ENCODE data around the gene ENAH. TPM values are rescaled to one million over a fixed set of nuclear protein-coding genes. Genes with fewer than 3 reads are reported as not detected.

Gene ENAH
- total RNA-seq, 1 donor from 2014 or later, result 258 TPM

GRCh38 chr1:225603538-225604354 is 49.2 kb downstream of the ENAH start:
- DNase-seq (ENCODE audit: low spot score), result no peak

DNA sequence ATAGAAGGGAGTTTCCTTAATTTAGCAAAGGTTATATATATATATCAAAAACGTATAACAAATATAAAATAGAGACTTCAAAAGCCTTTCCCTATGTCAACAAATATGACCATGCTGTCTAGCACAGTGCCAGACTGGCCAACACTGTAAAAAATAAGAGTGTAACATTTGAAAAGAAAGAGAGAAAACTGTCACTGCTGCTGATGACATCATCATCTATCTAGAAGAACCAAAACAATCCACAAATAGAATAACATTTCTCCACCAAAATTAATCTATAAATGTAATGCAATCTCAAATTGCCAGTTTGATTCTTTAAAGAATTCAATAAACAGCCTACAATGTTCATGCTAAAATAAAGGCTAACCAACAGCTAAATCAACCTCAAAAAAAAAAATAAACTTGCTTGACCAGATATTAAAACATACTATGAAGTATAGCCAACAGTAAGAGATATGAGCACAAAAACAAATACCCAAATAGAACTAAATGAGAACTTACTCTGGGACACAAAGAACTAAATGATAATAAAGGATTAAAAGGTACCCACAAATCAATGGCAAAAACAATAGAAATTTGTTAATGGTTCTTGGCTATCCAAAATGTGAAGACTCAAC is 50.2 kb downstream of the ENAH start:
- no peak for DNase-seq (ENCODE audit: low spot score)

GRCh38 chr1:225601902-225602589 is 50.9 kb downstream of the ENAH start:
- no peak for DNase-seq (ENCODE audit: low spot score)

DNA sequence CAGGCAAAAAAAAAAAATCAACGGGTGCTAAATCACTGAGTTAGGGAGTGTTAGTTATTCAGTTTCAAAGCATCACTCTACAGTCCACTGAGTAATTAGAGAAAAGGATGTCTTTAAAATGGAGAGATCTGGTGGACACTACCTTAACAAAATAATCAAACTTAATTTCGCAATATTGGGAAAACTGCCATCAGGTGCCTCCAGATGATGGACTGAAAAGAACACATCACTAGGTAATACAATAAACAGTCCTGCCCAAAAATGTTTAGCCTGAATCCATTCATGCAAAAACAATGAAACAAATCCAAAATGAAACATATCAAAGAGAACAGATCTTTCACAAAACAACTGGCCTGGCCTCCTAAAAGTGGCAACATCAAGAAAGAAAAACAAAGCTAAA is 54.1 kb downstream of the ENAH start:
- DNase-seq (ENCODE audit: low spot score), result no peak

DNA sequence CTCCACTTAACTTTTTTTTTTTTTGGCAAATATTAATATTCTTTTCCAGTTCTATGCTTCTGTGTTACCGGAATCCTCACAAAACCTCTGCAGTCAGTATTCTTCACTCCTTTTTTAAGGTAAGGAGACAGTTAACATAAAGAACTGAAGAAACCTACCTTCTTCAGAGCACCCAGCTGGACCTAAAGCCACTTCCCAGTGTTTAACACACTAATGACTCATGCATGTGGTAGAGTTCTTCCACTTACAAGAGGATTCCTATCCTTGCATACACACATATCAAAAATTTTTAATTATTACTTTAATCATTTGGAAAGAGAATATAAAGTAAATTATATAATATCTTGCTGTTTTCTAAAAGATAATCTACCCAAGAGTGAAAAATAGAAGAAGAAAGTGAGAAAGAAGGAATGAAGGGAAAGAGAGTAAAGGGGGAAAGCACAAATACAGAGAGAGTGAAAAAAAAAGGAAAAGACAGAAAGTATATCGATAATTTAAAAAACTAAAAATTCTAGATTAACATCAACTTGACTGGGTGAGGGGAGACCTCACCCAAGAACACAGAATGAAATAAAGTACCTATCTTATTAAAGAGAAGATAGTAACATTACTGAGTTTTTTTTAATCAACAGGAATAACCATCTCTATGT is 54.9 kb downstream of the ENAH start:
- DNase-seq (ENCODE audit: low spot score), result no peak

DNA sequence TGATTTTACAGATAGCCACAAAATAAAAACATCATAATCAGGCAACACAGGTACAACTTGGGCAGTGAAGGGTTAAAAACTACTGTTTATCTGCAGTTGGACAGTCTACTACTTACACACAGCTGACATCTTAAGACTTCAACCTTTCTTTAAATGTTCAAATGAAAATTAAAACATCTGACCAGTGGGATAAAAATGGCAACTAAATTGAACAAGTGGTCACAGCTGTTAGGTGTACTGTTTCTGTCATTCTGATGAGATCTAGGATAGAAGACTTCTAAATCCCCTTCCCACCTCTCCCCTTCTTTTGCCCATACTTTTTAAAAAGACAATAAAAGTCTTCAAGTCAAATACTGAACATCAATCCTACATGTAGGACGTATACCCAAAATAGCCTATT is 56.2 kb downstream of the ENAH start:
- no peak for DNase-seq (ENCODE audit: low spot score)

- no peak for DNase-seq (ENCODE audit: low spot score)
These were observed 56.9 kb downstream of the ENAH start for GRCh38 chr1:225595974-225596551.

DNA sequence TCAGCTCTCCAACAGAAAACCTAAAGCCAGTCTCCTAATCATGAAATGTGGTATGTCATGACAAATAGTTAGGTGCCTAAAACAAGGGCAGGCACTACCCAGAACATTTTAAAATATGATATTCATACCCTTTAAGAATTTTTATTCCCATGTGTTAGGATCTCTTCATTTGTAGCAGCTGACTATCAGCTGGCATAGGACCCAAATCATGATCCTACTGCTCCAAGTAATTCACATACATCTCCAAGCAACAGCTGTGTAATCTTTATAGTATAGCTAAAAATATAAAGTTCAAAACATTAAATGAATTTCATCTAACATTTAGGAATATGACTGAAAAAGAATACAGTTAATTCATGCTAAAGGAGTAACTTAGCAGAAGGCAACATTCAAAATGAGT is 57.5 kb downstream of the ENAH start:
- DNase-seq (ENCODE audit: low spot score), result no peak

GRCh38 chr1:225593414-225593813 is 59.5 kb downstream of the ENAH start:
- no peak for DNase-seq (ENCODE audit: low spot score)

DNA sequence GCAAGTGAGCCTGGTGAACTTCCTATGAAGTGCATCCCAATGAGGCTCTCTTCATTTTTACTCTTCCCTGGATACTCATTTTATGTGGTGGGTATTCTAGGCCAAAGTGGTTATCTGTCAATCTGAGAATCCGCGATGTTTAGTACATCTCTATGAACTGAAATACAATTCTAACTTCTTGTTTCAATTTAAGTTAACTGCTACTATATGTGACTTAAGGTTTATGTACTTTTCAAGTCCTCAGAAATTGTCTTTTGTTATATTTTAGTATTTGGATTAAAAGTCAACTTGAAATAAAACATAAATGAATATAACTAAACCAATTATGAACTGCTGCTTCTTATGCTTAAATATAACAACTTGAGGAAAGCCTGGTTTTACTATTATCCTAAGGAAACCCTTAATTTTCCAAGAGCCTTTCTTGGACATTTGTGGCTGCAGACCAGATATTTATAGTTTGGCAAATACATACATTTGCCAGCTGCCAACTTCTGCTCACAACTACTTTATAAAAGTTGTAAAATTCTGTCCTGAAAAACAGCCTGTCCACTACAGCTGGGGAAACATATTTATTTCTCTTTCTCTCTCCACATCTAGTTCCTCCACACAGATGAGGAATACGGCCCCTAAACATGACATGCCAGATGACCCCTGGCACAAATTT is 60.4 kb downstream of the ENAH start:
- no peak for DNase-seq (ENCODE audit: low spot score)

- DNase-seq (ENCODE audit: low spot score), result no peak
These were observed 65.6 kb downstream of the ENAH start for GRCh38 chr1:225587310-225587709.

- DNase-seq (ENCODE audit: low spot score), result no peak
These were observed 71.7 kb downstream of the ENAH start for GRCh38 chr1:225581186-225581585.

- no peak for DNase-seq (ENCODE audit: low spot score)
These were observed 72.5 kb downstream of the ENAH start for GRCh38 chr1:225580238-225581099.

- no peak for DNase-seq (ENCODE audit: low spot score)
These were observed 74.5 kb downstream of the ENAH start for GRCh38 chr1:225578251-225578977.

- DNase-seq (ENCODE audit: low spot score), result no peak
These were observed 75.7 kb downstream of the ENAH start for GRCh38 chr1:225577241-225577640.

DNA sequence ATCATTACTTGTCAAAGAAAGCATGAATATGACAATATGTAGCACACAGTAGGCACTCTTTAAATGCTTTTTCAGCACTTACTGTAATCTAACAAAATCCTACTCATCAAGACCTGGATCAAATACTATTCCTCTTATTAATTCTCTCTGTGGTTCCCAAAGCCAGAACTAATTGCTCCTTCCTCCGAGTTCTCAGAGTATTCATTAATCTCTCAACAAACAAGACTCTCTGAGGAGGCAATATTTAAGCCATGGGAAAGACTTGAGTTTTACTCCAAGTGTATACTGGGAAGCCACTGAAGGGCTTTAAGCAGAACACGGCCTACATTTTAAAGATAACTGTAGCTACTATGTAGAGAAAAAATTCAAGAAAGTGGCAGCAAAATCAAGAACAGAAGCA is 79.7 kb downstream of the ENAH start:
- DNase-seq (ENCODE audit: low spot score), result no peak

DNA sequence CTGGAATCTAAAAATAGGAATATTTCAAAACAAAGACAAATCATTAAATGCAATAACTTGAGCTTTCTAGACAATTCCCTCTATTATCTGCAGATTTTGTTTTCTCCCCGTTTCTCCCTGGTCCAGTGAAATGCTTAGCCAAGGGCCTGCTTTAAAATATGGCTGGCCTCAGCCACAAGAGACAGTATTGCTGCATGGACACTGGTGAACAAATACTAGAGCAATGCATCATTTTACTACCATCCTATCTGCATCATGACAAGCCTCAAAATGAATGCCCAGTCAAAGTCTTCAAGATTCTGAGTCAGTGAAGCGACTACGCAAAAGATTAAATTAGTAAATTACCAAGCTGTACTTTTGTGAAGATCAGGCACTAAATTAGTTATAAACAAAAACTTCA is 80.5 kb downstream of the ENAH start:
- no peak for DNase-seq (ENCODE audit: low spot score)

- DNase-seq (ENCODE audit: low spot score), result no peak
These were observed 85.1 kb downstream of the ENAH start for GRCh38 chr1:225567789-225568188.

- DNase-seq (ENCODE audit: low spot score), result no peak
These were observed 87.1 kb downstream of the ENAH start for GRCh38 chr1:225565847-225566246.

- no peak for DNase-seq (ENCODE audit: low spot score)
These were observed 91.2 kb downstream of the ENAH start for GRCh38 chr1:225561675-225562074.

Measured in mucosa of gallbladder (tissue), 1 donor.